Measurements from ENCODE around the gene CLEC3B. TPM values are rescaled to one million over a fixed set of nuclear protein-coding genes. Genes with fewer than 3 reads are reported as not detected.

CLEC3B gene
- total and polyA plus RNA-seq, 2 of the 8 experiments (the other 6 are each of a cell fraction or from before 2014, with no cell fraction given), result 0.32 TPM; not detected in 1

GRCh38 chr3:45035441-45036301, 9.6 kb downstream of the CLEC3B start:
- Histone ChIP-seq H3K4me3 (ENCODE audit: extremely low read depth in 1 of 4, insufficient read depth in 2 of 4, low read depth in 3 of 4, low read length in 4 of 4) (peak overlapping the region; percentile 10 to 52 (median 21); a peak in 6 of 8 replicates), H3K4me2 (ENCODE audit: insufficient read depth in 1 of 2, low read depth in 2 of 2, low read length in 2 of 2) (peak overlapping the region; percentile 78 to 82), H2BK20ac (ENCODE audit: low read length) (no peak overlapping the region), H3K79me1 (ENCODE audit: low read depth, low read length) (no peaks in the 10 kb centered on the region), H3K79me2 (ENCODE audit: control insufficient read depth in 1 of 2, insufficient read depth in 2 of 2, low read length in 2 of 2) (no peaks in the 10 kb centered on the region), H3K56ac (replicated peaks; ENCODE audit: insufficient read length, low read depth, low read length) (no peak overlapping the region), H2BK15ac (ENCODE audit: low read length) (peak overlapping the region; percentile 88; the same call in 1 of the 2 replicates), H2BK5ac (ENCODE audit: low read depth, low read length) (no peak overlapping the region), H4K91ac (replicated peaks; ENCODE audit: insufficient read length, low read length) (no peak overlapping the region), H3K4me1 (replicated peaks in 1 of 4; ENCODE audit: control insufficient read depth in 3 of 4, insufficient read depth in 4 of 4, low read length in 3 of 4) (peaks cover 2 to 6% (median 4%) of the 10 kb centered on the region in 4 experiments), H3K14ac (ENCODE audit: insufficient read length) (no peak overlapping the region), H3K18ac (ENCODE audit: extremely low read depth, low read length) (peak overlapping the region; percentile 81), H3K23me2 (ENCODE audit: low read depth, low read length) (peaks cover 3% of the 10 kb centered on the region; the same call in 1 of the 2 replicates), H3K23ac (ENCODE audit: insufficient read length) (no peak overlapping the region), H4K5ac (ENCODE audit: insufficient read length, low read depth, low read length) (no peak overlapping the region), H2BK12ac (ENCODE audit: low read depth, low read length) (no peak overlapping the region), H2AFZ (ENCODE audit: low read length) (no peak overlapping the region), H2AK5ac (ENCODE audit: low read depth, low read length) (no peak overlapping the region), H4K20me1 (replicated peaks in 1 of 2; ENCODE audit: control insufficient read depth in 1 of 2, insufficient read depth in 2 of 2, low read length in 2 of 2) (peaks cover 0 to 3% of the 10 kb centered on the region in 2 experiments), H3K27ac (ENCODE audit: low read depth, low read length) (no peak overlapping the region), H3K36me3 (ENCODE audit: control insufficient read depth in 2 of 4, insufficient read depth in 4 of 4, low read length in 3 of 4) (no peaks in the 10 kb centered on the region), H4K8ac (ENCODE audit: extremely low read depth, insufficient read depth, low read length) (no peak overlapping the region), H3K9ac (replicated peaks in 1 of 4; ENCODE audit: extremely low read depth in 1 of 4, low read depth in 3 of 4, low read length in 3 of 4) (no peak overlapping the region), H3K4ac (replicated peaks; ENCODE audit: insufficient read length, low read depth, low read length) (no peak overlapping the region), H3K9me3 (ENCODE audit: insufficient read depth in 2 of 2, low read depth in 1 of 2, low read length in 1 of 2) (no peaks in the 10 kb centered on the region), H2BK120ac (replicated peaks; ENCODE audit: low read depth, low read length) (no peak overlapping the region), H3K27me3 (replicated peaks in 1 of 4; ENCODE audit: control insufficient read depth in 3 of 4, extremely low read depth in 1 of 4, insufficient read depth in 3 of 4, low read length in 3 of 4) (peaks cover 16 to 37% (median 33%) of the 10 kb centered on the region in 4 experiments)
- 57% methylated on average over 34 of the region's 64 CpGs; no CpG with 5 or more reads in 1 of the 2 experiments for WGBS, 2 experiments (ENCODE audit: extremely low coverage in 1 of 2, insufficient coverage in 1 of 2, insufficient read length in 1 of 2, insufficient replicate concordance in 2 of 2, low coverage in 1 of 2, low lambda C conversion rate in 2 of 2, missing lambda C conversion rate in 1 of 2)
- peak in 1 of 2 experiments; percentile 70 for DNase-seq (ENCODE audit: low read depth in 1 of 2, low spot score in 2 of 2)
- ChIA-PET POLR2A (ENCODE audit: partially characterized antibody) (interaction anchor here (0.6 to 1.0 kb wide), 3 partner anchors 8 to 1718 kb away, joined by 3 to 4 read pairs (median 3); no protein-coding TSS in a partner anchor), CTCF (ENCODE audit: partially characterized antibody) (interaction anchor here (0.7 to 13.7 kb wide), 12 partner anchors 8 to 757 kb away, joined by 3 to 263 read pairs (median 3); partner anchors contain the start of gene TMEM158)
- FAIRE-seq, result no peak
- TF ChIP-seq JUN (IDR thresholded peaks at IDR 0.05; ENCODE audit: low read depth, low read length), result no peak
- no peak for TF ChIP-seq RNF2 (IDR thresholded peaks at IDR 0.05; ENCODE audit: borderline replicate concordance, low read depth, low read length, missing control alignments, poor library complexity, severe bottlenecking)
- peak; percentile 69; the same call in 1 of the 2 replicates for TF ChIP-seq YY1 (IDR thresholded peaks at IDR 0.05; ENCODE audit: low read depth, low read length)
- peak; percentile 72 for TF ChIP-seq KDM4A (IDR thresholded peaks at IDR 0.05; ENCODE audit: low read depth, low read length, severe bottlenecking)
- no peak for TF ChIP-seq CHD1 (IDR thresholded peaks at IDR 0.05; ENCODE audit: low read depth, low read length)
- no peak for TF ChIP-seq USF2 (IDR thresholded peaks at IDR 0.05; ENCODE audit: low read length)
- no peak for TF ChIP-seq SP1 (IDR thresholded peaks at IDR 0.05; ENCODE audit: low read depth, low read length)
- peak; percentile 61 for TF ChIP-seq EZH2 (IDR thresholded peaks at IDR 0.05; ENCODE audit: low read depth, low read length, severe bottlenecking)
- peak; percentile 78 for TF ChIP-seq E2F6 (IDR thresholded peaks at IDR 0.05)
